HG02973 (cell line): Measurements from ENCODE around the gene SLC39A5.
"Not testable (repeated sequence)": the region's sequence is repeated elsewhere in the genome, so short reads cannot be mapped to it uniquely, and the experiment has no call there.

ENCODE experiments used
- ATAC-seq: cut with Tn5 transposase; IDR thresholded peaks from one replicate; pipeline ENCODE4 v1.9.1; 2021; ENCODE audit warnings: moderate library complexity; ENCODE audit not compliant: unreplicated experiment

SLC39A5 gene

GRCh38 chr12:56242986-56243385, 13.1 kb downstream of the SLC39A5 start:
- ATAC-seq, result no peak

- no peak for ATAC-seq
These were observed 13.9 kb downstream of the SLC39A5 start for GRCh38 chr12:56243731-56244181.

- no peak for ATAC-seq
These were observed 14.6 kb downstream of the SLC39A5 start for GRCh38 chr12:56244494-56244893.

GRCh38 chr12:56247923-56248322, 18.1 kb downstream of the SLC39A5 start:
- ATAC-seq, result no peak

GRCh38 chr12:56248711-56249110, 18.9 kb downstream of the SLC39A5 start:
- no peak for ATAC-seq

GRCh38 chr12:56252649-56253048, 22.8 kb downstream of the SLC39A5 start:
- no peak for ATAC-seq

GRCh38 chr12:56253091-56253490, 23.2 kb downstream of the SLC39A5 start:
- ATAC-seq, result no peak

GRCh38 chr12:56255671-56256070, 25.8 kb downstream of the SLC39A5 start:
- no peak for ATAC-seq

GRCh38 chr12:56256326-56256960, 26.6 kb downstream of the SLC39A5 start:
- ATAC-seq, result no peak

GRCh38 chr12:56257071-56257470, 27.2 kb downstream of the SLC39A5 start:
- ATAC-seq, result no peak

- ATAC-seq, result peak; percentile 21
These were observed 27.7 kb downstream of the SLC39A5 start for GRCh38 chr12:56257491-56258067.

- peak; percentile 82 for ATAC-seq
These were observed 28.4 kb downstream of the SLC39A5 start, which contains the start of gene ANKRD52 for GRCh38 chr12:56258068-56258819. TSS of gene ANKRD52 (minus strand) at chr12:56258384. CDS start at chr12:56258269, 115 bp downstream.

- no peak for ATAC-seq
These were observed 29.0 kb downstream of the SLC39A5 start for GRCh38 chr12:56258820-56259183.

- no peak for ATAC-seq
These were observed 30.5 kb downstream of the SLC39A5 start for GRCh38 chr12:56260380-56260779.

- no peak for ATAC-seq
These were observed 31.1 kb downstream of the SLC39A5 start for GRCh38 chr12:56260921-56261320.

GRCh38 chr12:56261503-56262232, 31.8 kb downstream of the SLC39A5 start:
- no peak for ATAC-seq

- not testable (repeated sequence) for ATAC-seq
These were observed 33.1 kb downstream of the SLC39A5 start for GRCh38 chr12:56262955-56263354.

GRCh38 chr12:56266068-56266692, 36.3 kb downstream of the SLC39A5 start:
- not testable (repeated sequence) for ATAC-seq

- peak; percentile 82 for ATAC-seq
These were observed 37.0 kb downstream of the SLC39A5 start, which contains the start of gene COQ10A for GRCh38 chr12:56266693-56267442. TSS of gene COQ10A (plus strand) at chr12:56266942. CDS start at chr12:56267119, 177 bp downstream.
